NCI-H524 treated with DMSO at 0.1 percent for 48 hours (cell line): ENCODE measurements around the gene SLC9A4.

Experiments used
- DNase-seq: peaks from one replicate; lab custom pipeline; 2025; lab: John Stamatoyannopoulos, UW

The SLC9A4 gene

GRCh38 chr2:102455061-102455670 is 17.9 kb upstream of the SLC9A4 start:
- DNase-seq, result no peak

GRCh38 chr2:102460467-102460866 is 12.6 kb upstream of the SLC9A4 start:
- DNase-seq, result no peak

DNA sequence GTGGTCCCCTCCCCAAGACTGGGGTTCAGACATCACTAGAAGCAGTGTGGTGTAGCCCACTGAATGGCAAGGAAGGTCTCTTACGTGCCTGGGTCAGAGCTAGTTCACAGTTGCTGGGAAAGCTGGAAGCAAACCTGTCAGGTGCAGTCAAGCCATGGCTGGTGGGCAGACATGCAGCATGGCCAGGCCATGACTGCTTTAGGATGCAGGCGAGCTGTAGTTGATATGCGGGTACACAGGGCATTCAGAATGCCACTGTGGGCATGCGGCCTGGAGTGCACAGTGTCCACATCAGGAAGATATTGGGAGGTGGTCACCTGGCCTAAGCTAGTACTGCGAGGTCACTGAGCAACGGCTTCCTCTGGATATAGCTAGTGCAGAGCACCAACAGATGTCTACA is 11.8 kb upstream of the SLC9A4 start:
- no peak for DNase-seq

GRCh38 chr2:102463160-102463559 is 9.9 kb upstream of the SLC9A4 start:
- DNase-seq, result no peak

GRCh38 chr2:102470168-102470567 is 2.9 kb upstream of the SLC9A4 start:
- DNase-seq, result no peak

GRCh38 chr2:102473631-102474030 is 605 bp downstream of the SLC9A4 start:
- DNase-seq, result no peak

- DNase-seq, result no peak
Measured at GRCh38 chr2:102474785-102475184, 1.8 kb downstream of the SLC9A4 start.

DNA sequence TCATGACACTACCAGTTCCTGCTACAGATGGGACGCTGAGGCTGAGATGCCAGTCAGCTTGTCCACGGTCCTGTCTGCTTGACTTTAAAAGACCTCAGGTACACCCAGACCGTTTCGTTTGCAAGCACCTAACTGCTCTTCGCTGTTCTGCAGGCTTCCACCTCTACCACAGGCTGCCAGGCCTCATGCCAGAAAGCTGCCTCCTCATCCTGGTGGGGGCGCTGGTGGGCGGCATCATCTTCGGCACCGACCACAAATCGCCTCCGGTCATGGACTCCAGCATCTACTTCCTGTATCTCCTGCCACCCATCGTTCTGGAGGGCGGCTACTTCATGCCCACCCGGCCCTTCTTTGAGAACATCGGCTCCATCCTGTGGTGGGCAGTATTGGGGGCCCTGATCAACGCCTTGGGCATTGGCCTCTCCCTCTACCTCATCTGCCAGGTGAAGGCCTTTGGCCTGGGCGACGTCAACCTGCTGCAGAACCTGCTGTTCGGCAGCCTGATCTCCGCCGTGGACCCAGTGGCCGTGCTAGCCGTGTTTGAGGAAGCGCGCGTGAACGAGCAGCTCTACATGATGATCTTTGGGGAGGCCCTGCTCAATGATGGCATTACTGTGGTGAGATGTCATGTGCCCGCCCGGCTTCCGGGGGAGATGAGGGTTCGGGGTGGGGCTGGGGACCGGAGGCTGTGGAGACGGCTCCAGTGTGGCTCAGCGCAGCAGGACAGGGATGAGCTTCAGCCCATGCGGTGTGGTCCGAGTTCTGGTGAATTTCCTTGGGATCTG is 5.9 kb downstream of the SLC9A4 start:
- no peak for DNase-seq

DNA sequence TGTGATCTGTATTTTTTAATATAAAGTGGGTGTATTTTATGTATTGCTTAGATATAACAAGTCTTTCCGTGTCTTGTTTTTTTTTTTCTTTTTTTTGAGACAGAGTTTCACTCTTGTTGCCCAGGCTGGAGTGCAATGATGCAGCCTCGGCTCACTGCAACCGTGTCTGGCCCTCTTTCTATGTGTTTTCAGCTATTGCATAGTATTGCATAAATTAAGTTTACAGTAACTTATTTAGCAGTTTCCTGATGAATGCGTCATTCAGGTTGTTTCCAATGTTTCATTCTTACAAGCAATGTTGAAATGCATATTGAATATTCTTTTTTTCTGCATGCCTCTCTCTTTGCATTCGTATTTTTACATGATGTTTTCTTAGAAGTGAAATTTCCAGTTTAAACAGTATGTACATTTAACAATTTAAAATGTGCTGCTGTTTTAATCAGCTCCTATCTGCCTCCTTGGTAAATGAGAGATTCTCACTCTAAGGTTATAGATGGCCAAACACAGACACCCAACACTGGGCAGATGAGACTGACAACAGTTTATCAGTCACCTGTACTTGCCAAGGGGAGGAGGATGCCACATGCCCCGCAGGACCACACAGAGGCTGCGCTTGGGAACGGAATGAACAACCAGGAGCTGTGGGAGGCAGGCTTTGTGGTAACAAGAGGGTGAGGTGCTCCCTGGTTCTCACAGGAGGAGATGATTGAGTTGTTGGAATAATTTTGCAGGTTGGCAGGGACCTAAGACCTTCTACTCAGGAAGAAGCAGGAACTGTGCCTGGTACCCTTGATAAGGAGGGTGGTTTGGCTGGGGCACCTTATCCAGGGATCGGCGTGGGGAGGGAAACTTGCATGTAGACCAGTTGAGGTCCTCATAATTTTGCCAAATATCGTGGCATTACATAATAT is 7.5 kb downstream of the SLC9A4 start:
- no peak for DNase-seq

DNA sequence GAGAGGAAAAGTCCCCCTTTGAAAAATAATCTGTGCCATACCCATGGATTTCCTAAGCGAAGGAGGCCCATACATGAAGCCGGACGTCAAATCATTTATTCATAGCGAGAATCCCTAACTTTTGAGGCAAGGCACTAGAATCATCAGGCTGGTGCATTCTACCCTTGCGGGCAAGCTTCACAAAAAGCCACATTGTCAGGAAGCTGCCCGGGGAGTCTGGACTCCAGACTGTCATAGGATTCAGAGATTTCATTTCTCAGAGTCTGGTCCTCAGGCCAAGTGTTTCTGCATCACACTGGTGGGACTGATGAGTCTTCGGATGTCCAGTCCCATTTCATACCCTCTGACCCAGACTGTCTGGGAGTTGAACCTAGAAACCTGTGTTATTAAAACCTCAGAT is 8.9 kb downstream of the SLC9A4 start:
- no peak for DNase-seq

DNA sequence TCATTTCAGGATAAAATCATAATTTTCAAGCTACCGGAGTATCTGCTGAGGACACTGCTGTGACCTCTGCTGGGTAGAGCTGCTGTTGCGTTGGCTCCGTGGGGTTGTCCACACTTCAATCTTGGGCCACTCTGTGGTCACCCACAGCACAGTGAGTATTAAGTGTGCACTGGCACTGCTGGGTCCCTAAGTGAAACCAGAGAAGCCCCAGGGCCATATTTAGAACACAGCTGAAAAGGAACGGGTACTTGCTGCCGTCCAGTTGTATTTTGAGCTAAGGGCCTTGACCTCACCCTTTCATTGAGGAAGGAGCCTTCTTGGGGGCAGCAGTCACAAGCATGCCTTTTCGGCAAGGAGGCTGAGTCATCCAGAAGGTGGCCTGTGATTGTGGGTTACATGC is 10.1 kb downstream of the SLC9A4 start:
- no peak for DNase-seq

DNA sequence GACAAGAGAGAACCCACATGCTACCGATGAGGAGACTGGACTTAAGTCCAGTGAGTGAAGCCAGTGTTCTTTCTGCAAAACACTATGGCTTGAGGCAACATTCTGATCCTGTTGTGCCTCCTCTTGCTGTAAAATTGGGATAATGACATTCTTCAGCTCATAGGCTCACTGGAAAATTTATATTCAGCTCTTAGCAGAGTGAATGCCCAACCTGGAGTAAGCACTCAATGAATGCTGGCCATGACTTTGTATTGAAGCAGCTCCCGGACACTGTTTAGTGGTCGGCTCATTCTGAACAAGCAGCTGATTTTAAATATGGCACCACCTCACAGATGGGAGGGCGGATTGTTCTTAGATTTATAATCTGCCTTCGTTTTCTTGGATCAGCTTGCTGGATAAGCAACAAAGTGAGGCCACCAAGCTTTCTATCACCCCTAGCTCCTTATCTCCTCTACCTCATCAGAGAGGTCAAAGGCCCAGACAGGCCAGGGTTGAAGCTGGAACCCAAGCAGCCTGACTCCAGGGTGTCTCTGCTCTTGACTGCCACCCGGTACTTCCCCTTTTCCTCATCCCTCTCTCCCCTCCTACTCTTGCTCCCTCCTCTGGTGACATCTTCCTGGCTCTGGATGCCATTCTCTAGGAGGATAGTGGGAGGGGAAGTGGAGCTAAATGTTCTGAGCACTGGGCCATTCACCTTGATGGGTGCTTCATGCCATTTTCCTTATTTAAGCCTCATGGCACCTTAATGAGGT is 11.5 kb downstream of the SLC9A4 start:
- no peak for DNase-seq

DNA sequence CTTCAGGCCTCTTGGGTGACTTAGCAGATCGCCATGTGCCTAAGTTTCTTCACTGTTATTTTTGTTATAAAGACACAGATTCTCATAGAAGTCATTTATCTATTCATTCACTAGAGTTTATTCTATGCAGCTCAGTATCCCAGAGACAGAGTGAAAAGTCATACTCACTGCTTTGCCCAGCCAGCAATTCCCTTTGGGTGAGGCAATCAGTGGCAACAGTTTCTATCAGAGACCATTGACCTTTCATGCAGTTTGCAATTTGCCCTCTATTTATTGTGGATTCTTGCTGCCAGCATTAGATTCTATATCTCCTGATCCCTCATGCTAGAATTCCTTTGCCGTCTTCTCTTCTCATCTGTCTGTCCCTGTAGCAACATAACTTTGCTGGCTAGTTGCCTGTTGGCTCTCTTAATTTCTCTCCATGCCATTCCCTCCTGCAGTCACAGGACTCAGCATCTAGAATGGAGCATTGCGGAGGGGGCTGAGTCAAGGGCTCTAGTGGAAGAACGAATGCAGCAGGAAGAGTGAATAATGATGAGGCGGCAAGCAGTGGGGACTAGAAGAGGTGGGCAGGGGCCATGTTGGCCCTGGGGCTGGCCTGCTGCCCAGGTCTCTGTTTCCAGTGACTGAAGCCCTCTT is 12.2 kb downstream of the SLC9A4 start:
- no peak for DNase-seq

- DNase-seq, result no peak
Measured at GRCh38 chr2:102486941-102487702, 14.1 kb downstream of the SLC9A4 start.

- DNase-seq, result no peak
Measured at GRCh38 chr2:102487761-102488462, 14.9 kb downstream of the SLC9A4 start.

DNA sequence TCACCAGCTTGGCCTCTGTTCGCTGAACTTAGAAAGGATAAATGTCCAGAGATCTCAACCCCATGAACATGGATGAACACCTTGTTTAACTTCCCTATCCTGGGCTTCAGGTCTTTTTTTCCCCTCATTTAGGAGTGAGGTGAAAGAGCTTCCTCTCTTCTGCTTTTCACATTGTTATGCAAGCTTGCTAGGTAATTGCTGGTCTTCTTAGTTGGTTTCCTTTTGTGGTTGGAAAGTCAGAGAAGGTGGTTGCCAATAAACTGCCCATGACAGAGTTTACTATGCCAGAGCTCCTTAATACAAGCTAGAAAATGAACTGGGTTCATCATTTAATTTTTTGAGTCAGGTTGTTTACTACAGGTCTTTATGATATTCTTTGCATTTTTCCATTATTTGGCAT is 16.6 kb downstream of the SLC9A4 start:
- no peak for DNase-seq

- no peak for DNase-seq
Measured at GRCh38 chr2:102492006-102492405, 19.0 kb downstream of the SLC9A4 start.

DNA sequence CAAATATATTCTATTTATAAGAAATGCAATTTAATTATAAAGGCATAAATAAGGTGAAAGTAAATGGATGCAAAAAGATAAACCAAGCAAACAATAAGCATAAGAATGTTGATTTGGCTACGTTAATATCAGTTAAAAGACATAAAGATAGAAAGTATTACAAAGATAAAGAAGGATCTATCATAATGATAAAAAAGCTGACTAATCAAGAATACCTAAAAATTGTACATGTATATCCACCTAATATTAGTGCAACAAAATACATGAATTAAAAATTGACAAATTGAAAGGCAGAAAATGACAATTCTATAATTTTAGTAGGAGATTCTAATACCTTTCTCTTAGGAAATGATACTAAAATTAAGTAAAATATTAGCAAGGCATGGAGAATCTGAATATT is 21.5 kb downstream of the SLC9A4 start:
- DNase-seq, result no peak

GRCh38 chr2:102498414-102498813 is 25.4 kb downstream of the SLC9A4 start:
- no peak for DNase-seq

DNA sequence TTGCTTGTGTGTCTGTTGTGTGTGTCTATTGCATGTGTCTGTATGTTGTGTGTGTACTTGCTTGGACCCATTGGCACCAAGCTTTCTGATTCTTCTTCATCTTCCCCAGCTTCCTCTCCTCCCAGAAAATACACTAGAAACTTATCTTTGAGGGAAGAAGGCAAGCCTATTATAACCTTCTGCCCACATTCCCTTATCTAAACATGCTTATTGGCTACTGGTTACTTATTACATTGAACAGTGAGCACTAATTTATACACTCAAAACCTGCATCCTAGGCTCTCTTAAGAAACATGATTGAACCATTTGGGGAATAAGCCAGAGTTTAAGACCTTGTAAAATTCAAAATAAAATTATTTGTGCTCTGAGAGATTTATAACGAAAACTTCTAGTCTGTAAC is 26.5 kb downstream of the SLC9A4 start:
- DNase-seq, result no peak
